ENCODE results near the gene TM6SF1.
A peak's percentile ranks its signal among the peaks of the same experiment; 100 is the strongest.

Gene TM6SF1

DNA sequence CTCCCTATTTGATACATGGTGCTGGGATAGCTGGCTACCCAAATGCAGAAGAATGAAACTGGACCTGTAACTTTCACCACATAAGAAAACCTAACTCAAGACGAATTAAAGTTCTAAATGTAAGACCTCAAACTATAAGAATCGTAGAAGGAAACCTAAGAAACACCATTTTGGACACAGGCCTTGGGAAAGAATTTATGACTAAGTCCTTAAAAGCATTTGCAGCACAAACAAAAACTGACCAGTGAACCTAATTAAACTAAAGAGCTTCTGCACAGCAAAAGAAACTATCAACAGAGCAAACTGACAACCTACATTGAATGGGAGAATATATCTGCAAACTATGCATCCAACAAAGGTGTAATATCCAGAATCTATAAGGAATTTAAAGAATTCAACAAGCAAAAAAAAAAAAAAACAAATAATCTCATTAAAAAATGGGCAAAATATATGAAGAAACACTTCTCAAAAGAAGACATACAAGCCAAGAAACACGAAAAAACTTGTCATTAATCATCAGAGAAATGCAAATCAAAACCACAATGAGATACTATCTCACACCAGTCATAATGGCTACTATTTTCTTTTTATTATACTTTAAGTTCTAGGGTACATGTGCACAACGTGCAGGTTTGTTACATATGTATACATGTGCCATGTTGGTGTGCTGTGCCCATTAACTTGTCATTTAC is 63.2 kb downstream of the TM6SF1 start:
- TF ChIP-seq, protein P1, sequence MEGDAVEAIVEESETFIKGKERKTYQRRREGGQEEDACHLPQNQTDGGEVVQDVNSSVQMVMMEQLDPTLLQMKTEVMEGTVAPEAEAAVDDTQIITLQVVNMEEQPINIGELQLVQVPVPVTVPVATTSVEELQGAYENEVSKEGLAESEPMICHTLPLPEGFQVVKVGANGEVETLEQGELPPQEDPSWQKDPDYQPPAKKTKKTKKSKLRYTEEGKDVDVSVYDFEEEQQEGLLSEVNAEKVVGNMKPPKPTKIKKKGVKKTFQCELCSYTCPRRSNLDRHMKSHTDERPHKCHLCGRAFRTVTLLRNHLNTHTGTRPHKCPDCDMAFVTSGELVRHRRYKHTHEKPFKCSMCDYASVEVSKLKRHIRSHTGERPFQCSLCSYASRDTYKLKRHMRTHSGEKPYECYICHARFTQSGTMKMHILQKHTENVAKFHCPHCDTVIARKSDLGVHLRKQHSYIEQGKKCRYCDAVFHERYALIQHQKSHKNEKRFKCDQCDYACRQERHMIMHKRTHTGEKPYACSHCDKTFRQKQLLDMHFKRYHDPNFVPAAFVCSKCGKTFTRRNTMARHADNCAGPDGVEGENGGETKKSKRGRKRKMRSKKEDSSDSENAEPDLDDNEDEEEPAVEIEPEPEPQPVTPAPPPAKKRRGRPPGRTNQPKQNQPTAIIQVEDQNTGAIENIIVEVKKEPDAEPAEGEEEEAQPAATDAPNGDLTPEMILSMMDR (IDR thresholded peaks at IDR 0.05; ENCODE audit: insufficient read depth, low read depth, low read length, missing control alignments), result no peak
- no peak for DNase-seq (ENCODE audit: low read depth)

DNA sequence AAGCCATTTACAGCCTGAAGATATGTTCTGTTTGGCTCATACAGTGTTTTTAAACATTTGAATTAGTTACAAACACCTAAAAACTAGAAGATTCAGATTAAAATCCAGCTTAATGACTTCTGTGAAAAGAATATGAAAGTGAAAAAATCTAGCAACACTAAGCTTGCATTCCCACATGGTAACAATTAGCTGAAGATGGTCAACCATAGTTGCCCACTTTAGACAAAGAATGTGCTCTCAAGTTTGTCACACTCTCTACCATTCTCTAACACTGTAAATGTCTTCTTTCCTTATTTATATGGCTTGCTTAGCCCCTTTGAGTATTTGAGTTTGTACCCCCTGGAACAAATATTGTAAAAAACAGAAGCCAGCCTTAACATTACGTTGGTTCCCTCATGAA is 67.4 kb downstream of the TM6SF1 start:
- peak; percentile 17 for DNase-seq (ENCODE audit: low read depth)
- peak overlapping the region; percentile 29 for H3K4me3 ChIP-seq (ENCODE audit: low read depth, low read length)
- TF ChIP-seq, protein P1 (IDR thresholded peaks at IDR 0.05; ENCODE audit: insufficient read depth, low read depth, low read length, missing control alignments), result no peak

More for the DNA sequence above, 63.2 kb downstream of the TM6SF1 start:
- H3K4me3 ChIP-seq (ENCODE audit: low read depth, low read length), result no peak overlapping the region

DNA sequence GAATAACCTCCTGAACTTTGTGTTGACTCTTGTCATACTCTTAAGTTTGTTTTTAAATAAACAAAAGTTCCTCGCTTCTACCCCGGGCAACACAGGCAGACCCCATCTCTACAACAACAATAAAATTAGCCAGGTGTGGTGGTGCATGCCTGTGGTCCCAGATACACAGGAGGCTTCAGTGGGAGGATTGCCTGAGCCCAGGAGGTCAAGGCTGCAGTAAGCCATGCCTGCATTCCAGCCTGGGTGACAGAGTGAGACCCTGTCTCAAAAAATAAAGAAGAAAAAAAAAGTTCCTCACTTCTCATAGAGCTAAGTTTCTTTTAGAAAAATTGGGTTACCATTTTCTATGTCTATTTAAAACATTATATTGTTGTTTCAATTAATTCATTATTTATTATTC is 70.9 kb downstream of the TM6SF1 start:
- no peak overlapping the region for H3K4me3 ChIP-seq (ENCODE audit: low read depth, low read length)
- no peak for DNase-seq (ENCODE audit: low read depth)
- TF ChIP-seq, protein P1 (IDR thresholded peaks at IDR 0.05; ENCODE audit: insufficient read depth, low read depth, low read length, missing control alignments), result no peak

DNA sequence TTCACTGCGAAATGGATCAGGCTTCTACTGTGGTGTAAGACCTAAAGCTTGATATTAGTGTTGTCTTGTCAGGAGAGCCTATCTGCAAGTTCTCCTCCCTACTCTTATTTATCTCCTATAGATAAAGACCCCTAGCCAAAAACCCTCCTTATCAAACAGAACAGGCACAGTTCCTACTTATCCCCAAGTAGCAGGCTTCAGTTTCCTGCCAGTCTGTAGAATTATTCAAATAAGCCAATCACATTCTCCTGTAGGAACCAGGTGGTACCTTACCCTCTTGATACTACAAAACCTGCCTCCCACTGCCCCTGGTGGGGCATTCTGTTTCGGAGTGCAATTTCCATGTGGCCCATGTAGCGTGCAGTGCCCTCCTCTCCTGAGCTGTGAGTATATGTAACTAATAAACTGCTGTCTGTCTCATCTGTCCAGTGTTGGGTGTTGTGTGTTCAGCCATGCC is 71.5 kb downstream of the TM6SF1 start:
- TF ChIP-seq, protein P1 (IDR thresholded peaks at IDR 0.05; ENCODE audit: insufficient read depth, low read depth, low read length, missing control alignments), result no peak
- DNase-seq (ENCODE audit: low read depth), result no peak
- no peak overlapping the region for H3K4me3 ChIP-seq (ENCODE audit: low read depth, low read length)

DNA sequence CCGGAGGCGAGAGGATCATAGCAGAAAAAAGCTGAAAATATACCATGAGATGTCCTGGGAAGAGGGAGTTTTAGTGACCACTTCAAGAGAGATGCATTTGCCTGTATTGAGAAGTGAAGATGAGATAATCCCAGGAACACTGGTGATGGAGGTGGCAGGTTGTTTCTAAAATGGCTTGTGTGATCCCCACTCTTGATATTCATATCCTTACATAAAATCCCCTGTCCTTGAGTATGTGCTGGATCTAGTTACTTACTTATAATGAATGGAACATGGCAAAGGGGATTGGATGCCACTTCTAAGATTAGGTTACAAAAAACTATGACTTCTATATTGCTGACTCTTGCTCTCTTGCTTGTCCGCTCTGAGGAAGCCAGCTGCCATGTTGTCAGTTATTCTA is 78.1 kb downstream of the TM6SF1 start:
- no peak overlapping the region for H3K4me3 ChIP-seq (ENCODE audit: low read depth, low read length)
- TF ChIP-seq, protein P1 (IDR thresholded peaks at IDR 0.05; ENCODE audit: insufficient read depth, low read depth, low read length, missing control alignments), result no peak
- DNase-seq (ENCODE audit: low read depth), result no peak

Measured in GM12865 (cell line).